Chondrocyte (in vitro differentiated cells): Measurements from ENCODE around the gene PANK1. TPM values are rescaled to one million over a fixed set of nuclear protein-coding genes. Genes with fewer than 3 reads are reported as not detected.

Experiments
- DNase-seq: peaks from one replicate; pipeline ENCODE4 v3.0.0; 2021; ENCODE audit warnings: mixed read lengths, low spot score
- H3K27ac Mint-ChIP-seq: one replicate; pipeline ENCODE4 v1.8.0; 2021; ENCODE audit warnings: mild to moderate bottlenecking, moderate library complexity, mixed read lengths; ENCODE audit not compliant: unreplicated experiment
- H3K27me3 Mint-ChIP-seq: 2 replicates; pipeline ENCODE4 v1.8.0; 2021; ENCODE audit warnings: low read depth, mixed read lengths
- H3K36me3 Mint-ChIP-seq: 2 replicates; pipeline ENCODE4 v1.8.0; 2021; ENCODE audit warnings: low read depth, mixed read lengths
- H3K4me1 Mint-ChIP-seq: 2 replicates; pipeline ENCODE4 v1.8.0; 2021; ENCODE audit warnings: low read depth, mild to moderate bottlenecking, mixed read lengths
- H3K4me3 Mint-ChIP-seq: one replicate; pipeline ENCODE4 v1.8.0; 2021; ENCODE audit warnings: mild to moderate bottlenecking, moderate library complexity, mixed read lengths; ENCODE audit not compliant: unreplicated experiment
- H3K9me3 Mint-ChIP-seq: 2 replicates; pipeline ENCODE4 v1.8.0; 2021; ENCODE audit warnings: low read depth, mixed read lengths
- total RNA-seq: library from RNA; stranded (reverse); gene quantifications from 3 replicates; pipeline ENCODE4 v1.2.1, GENCODE V29; 2021
- TF ChIP-seq, protein P1 (sequence below): fragments of 200-600 bp; sonication (generic); IDR thresholded peaks from 2 replicates; pipeline ENCODE4 v1.5.0; 2021; ENCODE audit warnings: antibody characterized with exemption, mild to moderate bottlenecking, moderate library complexity

The PANK1 gene
- total RNA-seq, 1 donor from 2014 or later: 7.6 TPM

DNA sequence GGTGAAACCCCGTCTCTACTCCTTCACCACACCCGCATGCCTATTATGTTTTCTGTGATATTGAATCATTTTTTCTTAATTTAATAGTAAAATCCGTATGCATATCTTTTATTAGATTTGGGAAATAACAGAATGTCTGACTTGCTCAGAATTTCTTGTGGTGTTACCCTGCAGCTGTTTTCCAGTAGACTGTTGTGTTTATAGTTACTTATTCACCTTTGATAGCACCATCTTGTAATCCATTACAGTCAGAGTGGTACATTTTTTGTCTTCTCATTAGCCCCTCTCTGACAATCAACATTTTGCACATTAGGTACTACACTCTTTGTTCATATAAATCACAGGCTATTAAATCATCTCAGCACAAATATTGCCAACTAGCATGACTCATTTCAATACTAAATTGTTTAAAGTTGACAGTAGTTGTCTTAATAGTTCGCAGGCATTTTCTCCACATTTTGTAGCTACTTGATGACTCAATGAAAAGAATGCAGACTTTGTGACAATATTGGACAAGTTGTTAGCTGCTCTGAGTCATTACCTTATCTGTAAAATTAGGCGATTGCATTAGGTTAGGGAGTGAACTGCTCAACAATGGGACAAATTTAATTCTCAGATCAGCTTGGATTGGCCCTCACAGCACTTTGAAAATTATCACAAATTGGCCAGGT is 91.8 kb downstream of the PANK1 start:
- Mint-ChIP-seq H3K27ac (peak overlapping the region; percentile 83), H3K4me1 (peaks cover 40% of the 10 kb centered on the region), H3K9me3 (no peaks in the 10 kb centered on the region), H3K4me3 (no peak overlapping the region), H3K36me3 (no peaks in the 10 kb centered on the region), H3K27me3 (no peaks in the 10 kb centered on the region)
- no peak for DNase-seq
- TF ChIP-seq, protein P1, sequence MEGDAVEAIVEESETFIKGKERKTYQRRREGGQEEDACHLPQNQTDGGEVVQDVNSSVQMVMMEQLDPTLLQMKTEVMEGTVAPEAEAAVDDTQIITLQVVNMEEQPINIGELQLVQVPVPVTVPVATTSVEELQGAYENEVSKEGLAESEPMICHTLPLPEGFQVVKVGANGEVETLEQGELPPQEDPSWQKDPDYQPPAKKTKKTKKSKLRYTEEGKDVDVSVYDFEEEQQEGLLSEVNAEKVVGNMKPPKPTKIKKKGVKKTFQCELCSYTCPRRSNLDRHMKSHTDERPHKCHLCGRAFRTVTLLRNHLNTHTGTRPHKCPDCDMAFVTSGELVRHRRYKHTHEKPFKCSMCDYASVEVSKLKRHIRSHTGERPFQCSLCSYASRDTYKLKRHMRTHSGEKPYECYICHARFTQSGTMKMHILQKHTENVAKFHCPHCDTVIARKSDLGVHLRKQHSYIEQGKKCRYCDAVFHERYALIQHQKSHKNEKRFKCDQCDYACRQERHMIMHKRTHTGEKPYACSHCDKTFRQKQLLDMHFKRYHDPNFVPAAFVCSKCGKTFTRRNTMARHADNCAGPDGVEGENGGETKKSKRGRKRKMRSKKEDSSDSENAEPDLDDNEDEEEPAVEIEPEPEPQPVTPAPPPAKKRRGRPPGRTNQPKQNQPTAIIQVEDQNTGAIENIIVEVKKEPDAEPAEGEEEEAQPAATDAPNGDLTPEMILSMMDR: no peak

DNA sequence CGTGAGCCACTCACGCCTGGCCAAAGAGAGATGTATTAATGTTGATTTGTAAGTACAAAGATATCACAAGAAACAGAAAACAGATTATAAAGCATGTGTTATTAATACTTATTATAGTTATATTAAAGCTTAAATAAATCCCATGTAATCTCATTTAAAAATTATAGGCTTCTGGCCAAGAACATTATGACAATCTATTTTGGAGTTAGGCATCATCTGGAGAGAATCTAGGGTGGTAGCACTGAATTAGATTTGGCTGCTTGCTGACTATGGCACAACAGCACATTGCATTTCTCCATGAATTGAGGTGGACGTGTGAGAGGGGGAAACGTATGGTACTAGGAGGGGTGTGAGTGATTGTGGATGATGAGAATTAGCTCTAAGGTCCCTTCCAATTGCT is 92.8 kb downstream of the PANK1 start:
- H3K27ac Mint-ChIP-seq: no peak overlapping the region

DNA sequence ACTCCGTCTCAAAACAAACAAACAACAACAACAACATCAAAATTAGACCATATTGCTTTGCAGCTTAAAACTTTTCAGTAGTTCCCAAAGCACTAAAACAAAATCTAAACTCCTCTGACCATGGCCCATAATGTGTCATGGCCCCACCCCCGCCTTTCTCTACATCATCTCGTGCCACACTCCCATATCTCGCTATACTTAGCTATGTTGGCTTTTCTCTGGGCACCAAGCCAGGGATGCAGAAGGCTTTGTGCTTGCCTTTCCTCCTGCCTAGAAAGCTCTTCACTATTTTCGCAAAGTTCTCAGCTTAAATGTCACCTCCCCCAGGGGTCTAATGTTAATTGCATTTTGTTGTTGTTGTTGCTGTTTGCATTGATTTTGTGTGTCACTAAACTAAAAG is 94.5 kb downstream of the PANK1 start:
- peaks cover 36% of the 10 kb centered on the region for H3K4me1 Mint-ChIP-seq

More for the DNA sequence above, 92.8 kb downstream of the PANK1 start:
- Mint-ChIP-seq H3K4me3 (no peak overlapping the region), H3K27me3 (no peaks in the 10 kb centered on the region), H3K36me3 (no peaks in the 10 kb centered on the region), H3K9me3 (no peaks in the 10 kb centered on the region), H3K4me1 (peaks cover 40% of the 10 kb centered on the region)
- TF ChIP-seq, protein P1: no peak
- no peak for DNase-seq

DNA sequence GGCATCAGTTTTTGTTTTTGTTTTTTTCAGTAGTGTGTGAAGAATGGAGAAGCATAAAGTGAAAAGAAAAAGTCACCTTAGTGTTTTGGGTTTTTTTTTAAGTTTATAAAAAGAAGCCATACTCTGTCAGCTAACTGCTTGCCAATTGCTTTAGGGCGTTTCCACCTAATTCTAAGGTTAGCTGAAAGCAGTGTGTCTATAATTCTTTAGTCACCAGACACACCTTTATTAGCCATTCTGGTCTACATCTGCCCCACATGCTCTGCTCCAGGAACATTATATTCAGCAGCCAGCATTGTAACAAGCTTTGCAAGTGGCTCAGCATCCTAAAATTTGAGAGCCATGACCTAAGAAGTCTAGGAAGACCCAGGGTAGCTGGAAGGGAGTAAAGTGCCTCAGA is 95.5 kb downstream of the PANK1 start:
- H3K27ac Mint-ChIP-seq: no peak overlapping the region
- peaks cover 34% of the 10 kb centered on the region for H3K4me1 Mint-ChIP-seq
- H3K36me3 Mint-ChIP-seq: no peaks in the 10 kb centered on the region
- no peaks in the 10 kb centered on the region for H3K27me3 Mint-ChIP-seq
- H3K4me3 Mint-ChIP-seq: no peak overlapping the region
- TF ChIP-seq, protein P1: no peak
- peaks cover 12% of the 10 kb centered on the region for H3K9me3 Mint-ChIP-seq
- DNase-seq: no peak

More for the DNA sequence above, 94.5 kb downstream of the PANK1 start:
- no peak for DNase-seq
- Mint-ChIP-seq H3K9me3 (peaks cover 8% of the 10 kb centered on the region), H3K4me3 (no peak overlapping the region), H3K36me3 (no peaks in the 10 kb centered on the region), H3K27ac (no peak overlapping the region), H3K27me3 (no peaks in the 10 kb centered on the region)
- TF ChIP-seq, protein P1: no peak

DNA sequence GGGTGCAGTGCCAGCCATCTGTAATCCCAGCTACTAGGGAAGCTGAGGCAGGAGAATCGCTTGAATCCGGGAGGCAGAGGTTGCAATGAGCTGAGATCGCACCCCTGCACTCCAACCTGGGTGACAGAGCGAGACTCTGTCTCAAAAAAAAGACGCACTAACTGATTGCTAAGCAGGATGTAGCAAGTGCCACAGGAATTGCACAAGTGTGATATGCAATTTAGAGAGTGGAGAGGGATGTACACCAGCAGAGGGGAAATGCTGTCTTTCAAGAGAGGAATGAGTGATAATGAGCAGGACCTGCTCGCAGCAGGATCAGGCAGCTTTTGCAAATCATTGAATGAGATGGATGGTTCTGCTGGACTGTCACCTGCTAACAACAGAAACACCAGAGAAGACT is 96.4 kb downstream of the PANK1 start:
- no peak overlapping the region for H3K27ac Mint-ChIP-seq
- TF ChIP-seq, protein P1: no peak

More for the DNA sequence above, 96.4 kb downstream of the PANK1 start:
- Mint-ChIP-seq H3K36me3 (no peaks in the 10 kb centered on the region), H3K4me3 (no peak overlapping the region), H3K9me3 (peaks cover 12% of the 10 kb centered on the region), H3K27me3 (no peaks in the 10 kb centered on the region), H3K4me1 (peaks cover 28% of the 10 kb centered on the region)
- DNase-seq: no peak
